Measurements from ENCODE around the gene TUBB2B.
A peak's percentile ranks its signal among the peaks of the same experiment; 100 is the strongest.
"Not testable (repeated sequence)": the region's sequence is repeated elsewhere in the genome, so short reads cannot be mapped to it uniquely, and the experiment has no call there.

Gene TUBB2B

GRCh38 chr6:3195695-3196497 lies 31.6 kb downstream of the TUBB2B start:
- H3K27ac ChIP-seq (ENCODE audit: low read depth, low read length): peak overlapping the region; percentile 93
- H3K36me3 ChIP-seq (ENCODE audit: control insufficient read depth, insufficient read depth, low read length): no peaks in the 10 kb centered on the region
- H3K4me3 ChIP-seq (ENCODE audit: low read depth, low read length): no peak overlapping the region
- no peak overlapping the region for H3K9ac ChIP-seq (ENCODE audit: low read depth, low read length)
- peaks cover 31% of the 10 kb centered on the region for H3K4me1 ChIP-seq (ENCODE audit: control insufficient read depth, insufficient read depth, low read length)
- H3K27me3 ChIP-seq (ENCODE audit: control insufficient read depth, insufficient read depth, low read length): no peaks in the 10 kb centered on the region
- no peaks in the 10 kb centered on the region for H3K9me3 ChIP-seq (ENCODE audit: control insufficient read depth, insufficient read depth, low read length)

DNA sequence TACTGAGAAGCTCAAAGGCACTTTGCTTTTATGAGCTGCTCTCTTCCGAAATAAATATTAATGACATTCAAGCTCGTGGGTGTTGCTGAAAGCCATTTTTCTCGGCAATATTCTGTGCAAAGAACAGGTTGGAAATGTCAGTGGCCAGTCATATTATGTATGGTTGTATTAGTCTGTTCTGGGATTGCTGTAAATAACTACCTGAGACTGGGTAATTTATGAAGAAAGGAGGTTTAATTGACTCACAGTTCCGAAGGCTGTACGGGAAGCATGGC lies 32.1 kb downstream of the TUBB2B start:
- Histone ChIP-seq H3K4me3 (ENCODE audit: low read depth, low read length) (0 out of 2 replicates have a peak overlapping the region, but pooled peaks have one; percentile 1), H3K9ac (ENCODE audit: low read depth, low read length) (no peak overlapping the region), H3K36me3 (ENCODE audit: control insufficient read depth, insufficient read depth, low read length) (no peaks in the 10 kb centered on the region), H3K27me3 (ENCODE audit: control insufficient read depth, insufficient read depth, low read length) (no peaks in the 10 kb centered on the region), H3K9me3 (ENCODE audit: control insufficient read depth, insufficient read depth, low read length) (no peaks in the 10 kb centered on the region), H3K4me1 (ENCODE audit: control insufficient read depth, insufficient read depth, low read length) (peaks cover 31% of the 10 kb centered on the region), H3K27ac (ENCODE audit: low read depth, low read length) (peak overlapping the region; percentile 93)

- H3K9me3 ChIP-seq (ENCODE audit: control insufficient read depth, insufficient read depth, low read length): no peaks in the 10 kb centered on the region
- H3K36me3 ChIP-seq (ENCODE audit: control insufficient read depth, insufficient read depth, low read length): no peaks in the 10 kb centered on the region
- peak overlapping the region; percentile 93 for H3K27ac ChIP-seq (ENCODE audit: low read depth, low read length)
- no peak overlapping the region for H3K9ac ChIP-seq (ENCODE audit: low read depth, low read length)
- H3K4me1 ChIP-seq (ENCODE audit: control insufficient read depth, insufficient read depth, low read length): peaks cover 31% of the 10 kb centered on the region
- no peaks in the 10 kb centered on the region for H3K27me3 ChIP-seq (ENCODE audit: control insufficient read depth, insufficient read depth, low read length)
- H3K4me3 ChIP-seq (ENCODE audit: low read depth, low read length): 0 out of 2 replicates have a peak overlapping the region, but pooled peaks have one; percentile 1
Observed at GRCh38 chr6:3194535-3195419, 32.7 kb downstream of the TUBB2B start.

- no peak overlapping the region for H3K9ac ChIP-seq (ENCODE audit: low read depth, low read length)
- no peaks in the 10 kb centered on the region for H3K36me3 ChIP-seq (ENCODE audit: control insufficient read depth, insufficient read depth, low read length)
- H3K4me1 ChIP-seq (ENCODE audit: control insufficient read depth, insufficient read depth, low read length): peaks cover 31% of the 10 kb centered on the region
- no peaks in the 10 kb centered on the region for H3K27me3 ChIP-seq (ENCODE audit: control insufficient read depth, insufficient read depth, low read length)
- H3K9me3 ChIP-seq (ENCODE audit: control insufficient read depth, insufficient read depth, low read length): no peaks in the 10 kb centered on the region
- H3K27ac ChIP-seq (ENCODE audit: low read depth, low read length): peak overlapping the region; percentile 49
- H3K4me3 ChIP-seq (ENCODE audit: low read depth, low read length): no peak overlapping the region
Observed at GRCh38 chr6:3193102-3193849, 34.2 kb downstream of the TUBB2B start.

DNA sequence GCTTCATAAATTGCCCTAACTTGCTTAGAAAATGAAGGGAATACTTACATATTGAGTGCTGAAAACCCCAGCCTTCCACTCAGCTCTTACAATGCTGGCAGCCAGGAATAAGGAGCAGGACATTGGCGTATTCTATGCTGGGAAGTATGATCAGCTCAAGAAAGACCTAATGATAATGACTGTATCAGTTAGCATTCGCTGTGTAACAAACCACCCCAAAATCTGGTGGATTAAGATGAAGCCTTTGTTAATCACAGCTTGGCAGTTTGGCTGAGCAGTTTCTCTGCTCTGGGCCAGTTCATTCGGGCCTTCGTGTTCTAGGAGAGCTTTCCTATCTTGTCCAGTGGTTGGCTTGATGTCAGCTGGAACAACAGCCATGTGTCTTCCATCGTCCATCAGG lies 36.7 kb downstream of the TUBB2B start:
- H3K27ac ChIP-seq (ENCODE audit: low read depth, low read length): no peak overlapping the region
- H3K36me3 ChIP-seq (ENCODE audit: control insufficient read depth, insufficient read depth, low read length): no peaks in the 10 kb centered on the region
- no peaks in the 10 kb centered on the region for H3K27me3 ChIP-seq (ENCODE audit: control insufficient read depth, insufficient read depth, low read length)
- H3K4me1 ChIP-seq (ENCODE audit: control insufficient read depth, insufficient read depth, low read length): peaks cover 26% of the 10 kb centered on the region
- no peak overlapping the region for H3K4me3 ChIP-seq (ENCODE audit: low read depth, low read length)
- no peaks in the 10 kb centered on the region for H3K9me3 ChIP-seq (ENCODE audit: control insufficient read depth, insufficient read depth, low read length)
- no peak overlapping the region for H3K9ac ChIP-seq (ENCODE audit: low read depth, low read length)

GRCh38 chr6:3190056-3190455 lies 37.4 kb downstream of the TUBB2B start:
- Histone ChIP-seq H3K9ac (ENCODE audit: low read depth, low read length) (no peak overlapping the region), H3K27me3 (ENCODE audit: control insufficient read depth, insufficient read depth, low read length) (no peaks in the 10 kb centered on the region)

DNA sequence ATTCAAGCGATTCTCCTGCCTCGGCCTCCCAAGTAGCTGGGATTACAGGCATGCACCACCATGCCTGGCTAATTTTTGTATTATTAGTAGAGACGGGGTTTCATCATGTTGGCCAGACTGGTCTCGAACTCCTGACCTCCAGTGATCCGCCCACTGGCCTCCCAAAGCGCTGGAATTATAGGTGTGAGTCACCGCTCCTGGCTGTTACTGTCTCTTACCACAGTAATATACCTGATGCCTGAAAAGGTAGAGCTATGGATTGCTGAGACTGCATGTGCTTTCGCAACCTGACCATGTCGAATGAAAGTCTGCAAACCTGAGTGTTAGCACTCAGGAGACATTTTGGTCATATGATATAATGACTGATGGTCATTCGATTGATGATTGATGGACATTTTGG lies 38.3 kb downstream of the TUBB2B start:
- peaks cover 10% of the 10 kb centered on the region for H3K4me1 ChIP-seq (ENCODE audit: control insufficient read depth, insufficient read depth, low read length)
- H3K9me3 ChIP-seq (ENCODE audit: control insufficient read depth, insufficient read depth, low read length); H3K9ac ChIP-seq (ENCODE audit: low read depth, low read length); H3K27ac ChIP-seq (ENCODE audit: low read depth, low read length); H3K4me3 ChIP-seq (ENCODE audit: low read depth, low read length); H3K36me3 ChIP-seq (ENCODE audit: control insufficient read depth, insufficient read depth, low read length); H3K27me3 ChIP-seq (ENCODE audit: control insufficient read depth, insufficient read depth, low read length): not testable (repeated sequence)

More at GRCh38 chr6:3190056-3190455, 37.4 kb downstream of the TUBB2B start:
- Histone ChIP-seq H3K4me3 (ENCODE audit: low read depth, low read length) (no peak overlapping the region), H3K27ac (ENCODE audit: low read depth, low read length) (no peak overlapping the region), H3K4me1 (ENCODE audit: control insufficient read depth, insufficient read depth, low read length) (peaks cover 19% of the 10 kb centered on the region), H3K36me3 (ENCODE audit: control insufficient read depth, insufficient read depth, low read length) (no peaks in the 10 kb centered on the region), H3K9me3 (ENCODE audit: control insufficient read depth, insufficient read depth, low read length) (no peaks in the 10 kb centered on the region)

DNA sequence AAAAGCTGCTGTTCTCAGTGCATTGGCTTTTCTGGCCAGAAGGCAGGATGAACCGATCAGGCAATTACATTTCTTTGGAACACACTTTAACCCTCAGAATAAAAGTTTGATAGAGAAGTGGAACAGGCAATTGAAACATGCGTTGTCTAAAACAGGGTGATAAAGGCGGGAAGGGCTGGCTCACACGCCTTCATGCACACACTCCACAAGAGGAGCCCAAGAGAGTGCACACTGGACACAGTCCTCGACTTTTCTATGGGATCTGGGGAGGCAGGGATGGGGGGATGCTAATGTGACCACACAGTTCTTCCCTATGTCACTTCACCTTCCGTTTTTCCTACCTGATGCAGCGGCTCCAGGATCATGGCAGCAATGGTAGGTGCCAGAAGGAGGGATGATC lies 39.2 kb downstream of the TUBB2B start:
- Histone ChIP-seq H3K36me3 (ENCODE audit: control insufficient read depth, insufficient read depth, low read length) (no peaks in the 10 kb centered on the region), H3K27ac (ENCODE audit: low read depth, low read length) (no peak overlapping the region), H3K4me3 (ENCODE audit: low read depth, low read length) (no peak overlapping the region), H3K27me3 (ENCODE audit: control insufficient read depth, insufficient read depth, low read length) (no peaks in the 10 kb centered on the region), H3K9me3 (ENCODE audit: control insufficient read depth, insufficient read depth, low read length) (no peaks in the 10 kb centered on the region), H3K4me1 (ENCODE audit: control insufficient read depth, insufficient read depth, low read length) (peaks cover 4% of the 10 kb centered on the region), H3K9ac (ENCODE audit: low read depth, low read length) (no peak overlapping the region)

DNA sequence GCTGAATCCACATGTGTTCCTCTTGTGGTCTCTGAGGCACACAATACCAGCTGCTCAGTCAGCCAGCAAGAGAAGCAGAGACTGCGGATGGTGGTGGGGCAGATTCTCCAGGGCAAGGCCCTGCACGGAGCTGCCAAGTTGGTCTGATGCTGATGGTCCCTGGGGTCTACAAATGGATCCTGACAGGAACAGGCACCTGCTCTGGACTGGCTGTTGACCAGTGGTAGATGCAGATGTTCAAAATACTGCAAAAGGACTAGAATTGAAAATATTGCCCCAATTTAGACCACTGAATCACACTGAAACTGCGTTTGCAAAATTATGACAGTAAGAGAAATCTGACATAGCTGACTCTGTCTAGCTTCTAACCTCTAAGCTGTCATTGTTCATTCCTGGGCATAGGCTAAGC lies 40.5 kb downstream of the TUBB2B start:
- H3K36me3 ChIP-seq (ENCODE audit: control insufficient read depth, insufficient read depth, low read length): no peaks in the 10 kb centered on the region
- H3K9me3 ChIP-seq (ENCODE audit: control insufficient read depth, insufficient read depth, low read length): no peaks in the 10 kb centered on the region
- H3K27ac ChIP-seq (ENCODE audit: low read depth, low read length): no peak overlapping the region
- H3K4me1 ChIP-seq (ENCODE audit: control insufficient read depth, insufficient read depth, low read length): no peaks in the 10 kb centered on the region
- no peak overlapping the region for H3K9ac ChIP-seq (ENCODE audit: low read depth, low read length)
- H3K27me3 ChIP-seq (ENCODE audit: control insufficient read depth, insufficient read depth, low read length): no peaks in the 10 kb centered on the region
- no peak overlapping the region for H3K4me3 ChIP-seq (ENCODE audit: low read depth, low read length)

DNA sequence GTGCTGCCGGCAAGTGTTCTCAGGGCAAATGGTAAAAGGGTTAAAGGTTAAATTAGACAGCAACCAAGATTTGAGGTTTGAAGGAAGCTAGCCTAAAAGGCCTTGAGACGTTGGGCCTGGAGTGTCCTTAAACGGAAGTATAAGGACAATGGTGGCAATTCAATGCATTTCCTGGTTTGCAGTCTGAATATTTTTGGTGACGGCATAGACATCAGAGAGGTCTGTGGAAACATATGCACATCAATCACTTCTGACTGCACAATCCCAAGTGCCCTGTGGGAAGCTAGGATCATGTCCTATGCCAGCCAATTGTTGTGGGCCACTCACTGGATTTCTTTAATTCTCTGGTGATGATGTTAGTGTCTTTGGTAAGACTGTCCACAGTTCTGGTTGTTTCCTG lies 44.4 kb downstream of the TUBB2B start:
- H3K4me3 ChIP-seq (ENCODE audit: low read depth, low read length): no peak overlapping the region
- H3K4me1 ChIP-seq (ENCODE audit: control insufficient read depth, insufficient read depth, low read length): no peaks in the 10 kb centered on the region

More for the DNA sequence above, 44.4 kb downstream of the TUBB2B start:
- H3K27ac ChIP-seq (ENCODE audit: low read depth, low read length): no peak overlapping the region
- H3K9me3 ChIP-seq (ENCODE audit: control insufficient read depth, insufficient read depth, low read length): no peaks in the 10 kb centered on the region
- no peak overlapping the region for H3K9ac ChIP-seq (ENCODE audit: low read depth, low read length)
- H3K36me3 ChIP-seq (ENCODE audit: control insufficient read depth, insufficient read depth, low read length): no peaks in the 10 kb centered on the region
- H3K27me3 ChIP-seq (ENCODE audit: control insufficient read depth, insufficient read depth, low read length): no peaks in the 10 kb centered on the region

Data from HUES48 (cell line).